Smooth muscle cell (in vitro differentiated cells): ENCODE measurements around the gene YY1. TPM values are rescaled to one million over a fixed set of nuclear protein-coding genes. Genes with fewer than 3 reads are reported as not detected.

Experiments used
- DNase-seq: peaks from one replicate; lab custom pipeline; 2025; ENCODE audit not compliant: unreplicated experiment; lab: John Stamatoyannopoulos, UW
- H2AFZ ChIP-seq: fragments of 200-600 bp; sonication (generic); 2 replicates; pipeline ENCODE4 v1.6.0; 2016; ENCODE audit warnings: antibody characterized with exemption, low read depth, mild to moderate bottlenecking
- H3F3A ChIP-seq: fragments of 200-600 bp; sonication (generic); 2 replicates; pipeline ENCODE4 v1.6.0; 2017; ENCODE audit warnings: antibody characterized with exemption, low read depth
- H3K27ac ChIP-seq: fragments of 200-600 bp; sonication (generic); 2 replicates; pipeline ENCODE4 v1.5.1; 2016; ENCODE audit warnings: low read depth, mild to moderate bottlenecking
- H3K27me3 ChIP-seq: fragments of 200-600 bp; sonication (generic); 2 replicates; pipeline ENCODE4 v1.6.1; 2016; ENCODE audit warnings: low read depth, mild to moderate bottlenecking
- H3K36me3 ChIP-seq: fragments of 200-600 bp; sonication (generic); 2 replicates; pipeline ENCODE4 v1.5.1; 2016; ENCODE audit warnings: low read depth
- H3K4me1 ChIP-seq: fragments of 200-600 bp; sonication (generic); 2 replicates; pipeline ENCODE4 v1.5.1; 2016; ENCODE audit warnings: low read depth
- H3K4me2 ChIP-seq: fragments of 200-600 bp; sonication (generic); 2 replicates; pipeline ENCODE4 v1.6.0; 2016; ENCODE audit warnings: mild to moderate bottlenecking
- H3K4me3 ChIP-seq: fragments of 200-600 bp; sonication (generic); 2 replicates; pipeline ENCODE4 v1.5.1; 2016; ENCODE audit warnings: mild to moderate bottlenecking
- H3K79me2 ChIP-seq: fragments of 200-600 bp; sonication (generic); 2 replicates; pipeline ENCODE4 v1.6.0; 2016; ENCODE audit warnings: low read depth, mild to moderate bottlenecking
- H3K9ac ChIP-seq: fragments of 200-600 bp; sonication (generic); 2 replicates; pipeline ENCODE4 v1.6.0; 2016; ENCODE audit warnings: low read depth
- H3K9me3 ChIP-seq: fragments of 200-600 bp; sonication (generic); replicated peaks from 2 replicates; pipeline ENCODE4 v1.5.1; 2016; ENCODE audit warnings: low read depth
- H4K20me1 ChIP-seq: fragments of 200-600 bp; sonication (generic); 2 replicates; pipeline ENCODE4 v1.6.0; 2016; ENCODE audit warnings: low read depth
- CTCF ChIP-seq: fragments of 200-600 bp; sonication (generic); IDR thresholded peaks from 2 replicates; pipeline ENCODE4 v1.5.1; 2017; ENCODE audit warnings: borderline replicate concordance, mild to moderate bottlenecking, antibody characterized with exemption; ENCODE audit not compliant: insufficient read depth, poor library complexity, severe bottlenecking
- WGBS: methylation state at CpG from one replicate; pipeline ENCODE4 v1.1.7; 2016; ENCODE audit warnings: low lambda C conversion rate; 5-methylcytosine and 5-hydroxymethylcytosine counted together
- polyA plus RNA-seq: library from polyadenylated mRNA; unstranded; fragments of >200 nt; fragmentation: Nextera tagmentation; extraction: Ambion mirVana; gene quantifications from 2 replicates; pipeline ENCODE4 v1.2.1, GENCODE V29; 2016
- total RNA-seq: library from RNA; depleted of rRNA; stranded (reverse); fragments of >200 nt; gene quantifications from 2 replicates; pipeline ENCODE4 v1.2.3, GENCODE V29; 2014

Gene YY1
- total and polyA plus RNA-seq, 2 experiments from 2014 or later, result 28.2 to 48.7 TPM

GRCh38 chr14:100322138-100322957 lies 83.4 kb downstream of the YY1 start:
- Histone ChIP-seq H3K36me3 (no peaks in the 10 kb centered on the region), H3K79me2 (no peaks in the 10 kb centered on the region), H3K9me3 (no peaks in the 10 kb centered on the region), H3K4me1 (peaks cover 6% of the 10 kb centered on the region), H3F3A (no peaks in the 10 kb centered on the region), H3K27me3 (no peaks in the 10 kb centered on the region), H4K20me1 (no peaks in the 10 kb centered on the region), H2AFZ (no peak overlapping the region), H3K4me3 (no peak overlapping the region), H3K9ac (no peak overlapping the region), H3K27ac (no peak overlapping the region), H3K4me2 (no peak overlapping the region)
- DNase-seq, result no peak
- TF ChIP-seq CTCF, result no peak
- 90% methylated on average over 15 of the region's 15 CpGs for WGBS

- H3K79me2 ChIP-seq, result no peaks in the 10 kb centered on the region
- H3K9me3 ChIP-seq, result no peaks in the 10 kb centered on the region
- H3K4me3 ChIP-seq, result no peak within 1 kb of the TSS
- no peak within 1 kb of the TSS for H3K4me2 ChIP-seq
- H3K9ac ChIP-seq, result no peak within 1 kb of the TSS
- H2AFZ ChIP-seq, result no peak within 1 kb of the TSS
- no peaks in the 10 kb centered on the region for H3K27me3 ChIP-seq
- no peaks in the 10 kb centered on the region for H4K20me1 ChIP-seq
- H3F3A ChIP-seq, result no peaks in the 10 kb centered on the region
- 92% methylated on average over 15 of the region's 16 CpGs for WGBS
- no peaks in the 10 kb centered on the region for H3K36me3 ChIP-seq
- H3K27ac ChIP-seq, result no peak within 1 kb of the TSS
- DNase-seq, result no peak
- H3K4me1 ChIP-seq, result peaks cover 1% of the 10 kb centered on the region
- TF ChIP-seq CTCF, result no peak
Measured at GRCh38 chr14:100323121-100323941, 84.4 kb downstream of the YY1 start, which contains the start of gene SLC25A47. SLC25A47 (plus strand) TSS chr14:100323339; CDS start chr14:100323415, 76 bp downstream.

GRCh38 chr14:100323942-100324307 lies 85.0 kb downstream of the YY1 start:
- Histone ChIP-seq H3K4me3 (no peak overlapping the region), H4K20me1 (no peaks in the 10 kb centered on the region), H3K9me3 (no peaks in the 10 kb centered on the region), H2AFZ (no peak overlapping the region), H3K9ac (no peak overlapping the region), H3K27me3 (no peaks in the 10 kb centered on the region), H3K4me2 (no peak overlapping the region), H3K79me2 (no peaks in the 10 kb centered on the region), H3K4me1 (no peaks in the 10 kb centered on the region), H3K27ac (no peak overlapping the region), H3K36me3 (no peaks in the 10 kb centered on the region), H3F3A (no peaks in the 10 kb centered on the region)
- no peak for TF ChIP-seq CTCF
- WGBS, result 87% methylated on average over 8 of the region's 8 CpGs
- no peak for DNase-seq
